Loucy (cell line): Measurements from ENCODE around the gene CGB3.
"Not testable (repeated sequence)": the region's sequence is repeated elsewhere in the genome, so short reads cannot be mapped to it uniquely, and the experiment has no call there.

Experiments
- H2AFZ ChIP-seq: fragments of 200-600 bp; sonication (generic); 2 replicates; pipeline ENCODE4 v1.6.0; 2016; ENCODE audit warnings: antibody characterized with exemption, mild to moderate bottlenecking, low read length, moderate library complexity
- H3F3A ChIP-seq: fragments of 200-600 bp; 2 replicates; pipeline ENCODE4 v1.6.0; 2016; ENCODE audit warnings: antibody characterized with exemption, low read depth, mild to moderate bottlenecking
- H3K27me3 ChIP-seq: fragments of 200-600 bp; sonication (generic); 2 replicates; pipeline ENCODE4 v1.6.1; 2014; ENCODE audit warnings: low read length, mild to moderate bottlenecking; ENCODE audit not compliant: insufficient read depth, poor library complexity, severe bottlenecking
- H3K36me3 ChIP-seq: fragments of 200-600 bp; sonication (generic); 2 replicates; pipeline ENCODE4 v1.6.1; 2016; ENCODE audit warnings: low read length; ENCODE audit not compliant: insufficient read depth
- H3K4me1 ChIP-seq: fragments of 200-600 bp; sonication (generic); 2 replicates; pipeline ENCODE4 v1.5.1; 2014; ENCODE audit warnings: low read length, mild to moderate bottlenecking; ENCODE audit not compliant: insufficient read depth, poor library complexity, severe bottlenecking
- H3K4me2 ChIP-seq: fragments of 200-600 bp; sonication (generic); 2 replicates; pipeline ENCODE4 v1.6.0; 2014; ENCODE audit warnings: antibody characterized with exemption, low read length, low read depth, mild to moderate bottlenecking; ENCODE audit not compliant: poor library complexity, severe bottlenecking
- H3K4me3 ChIP-seq: fragments of 200-600 bp; sonication (generic); 2 replicates; pipeline ENCODE4 v1.5.1; 2014; ENCODE audit warnings: low read length, mild to moderate bottlenecking, mixed read lengths; ENCODE audit not compliant: poor library complexity, severe bottlenecking
- H3K79me2 ChIP-seq: fragments of 200-600 bp; sonication (generic); 2 replicates; pipeline ENCODE4 v1.6.1; 2014; ENCODE audit warnings: low read length; ENCODE audit not compliant: insufficient read depth
- H3K9ac ChIP-seq: fragments of 200-600 bp; sonication (generic); 2 replicates; pipeline ENCODE4 v1.6.0; 2014; ENCODE audit warnings: mild to moderate bottlenecking, low read depth, low read length, moderate library complexity; ENCODE audit not compliant: poor library complexity, severe bottlenecking
- H3K9me2 ChIP-seq: fragments of 200-600 bp; sonication (generic); replicated peaks from 2 replicates; pipeline ENCODE4 v1.6.1; 2016; ENCODE audit warnings: low read depth, low read length, mixed read lengths
- H3K9me3 ChIP-seq: fragments of 200-600 bp; sonication (generic); 2 replicates; pipeline ENCODE4 v1.6.1; 2014; ENCODE audit warnings: mild to moderate bottlenecking, antibody characterized with exemption, low read length, low read depth; ENCODE audit not compliant: insufficient read depth
- H4K20me1 ChIP-seq: fragments of 200-600 bp; sonication (generic); 2 replicates; pipeline ENCODE4 v1.6.0; 2014; ENCODE audit warnings: antibody characterized with exemption, low read length, mild to moderate bottlenecking; ENCODE audit not compliant: insufficient read depth, poor library complexity, severe bottlenecking
- EZH2phosphoT487 ChIP-seq: fragments of 200-600 bp; IDR thresholded peaks from 2 replicates; pipeline ENCODE4 v1.6.1; 2018; ENCODE audit warnings: antibody characterized with exemption, mild to moderate bottlenecking, moderate library complexity, borderline replicate concordance
- TF ChIP-seq, protein P1 (sequence below): fragments of 200-600 bp; sonication (generic); conservative IDR thresholded peaks from 2 replicates; pipeline ENCODE4 v1.5.1; 2014; ENCODE audit warnings: mild to moderate bottlenecking, antibody characterized with exemption, low read length

The CGB3 gene

DNA sequence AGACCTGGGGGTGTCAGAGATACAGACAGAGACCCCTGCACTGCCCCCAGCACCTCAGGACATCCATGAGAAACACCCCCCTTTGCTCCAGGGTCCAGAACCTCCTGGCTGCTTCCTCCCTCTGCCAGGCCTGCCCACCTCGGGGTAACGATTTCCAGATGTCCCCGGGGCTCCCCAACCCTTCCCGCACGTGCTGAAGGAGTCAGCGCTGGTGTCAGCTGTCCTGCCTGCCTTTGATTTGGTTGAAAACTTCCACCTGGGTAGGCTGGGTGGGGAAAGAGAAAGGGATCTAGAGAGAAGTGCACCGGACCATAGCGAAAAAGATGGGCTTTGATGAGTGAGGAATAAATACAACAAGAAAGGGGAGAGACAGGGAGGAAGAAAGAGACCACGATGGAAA is 34.9 kb upstream of the CGB3 start:
- Histone ChIP-seq H3K4me1 (no peaks in the 10 kb centered on the region), H4K20me1 (no peaks in the 10 kb centered on the region), H3K9me3 (no peaks in the 10 kb centered on the region), H3F3A (no peaks in the 10 kb centered on the region), H3K4me3 (no peak overlapping the region), H3K27me3 (no peaks in the 10 kb centered on the region), H3K79me2 (no peaks in the 10 kb centered on the region), H3K9ac (no peak overlapping the region), H3K36me3 (no peaks in the 10 kb centered on the region), H2AFZ (no peak overlapping the region), H3K4me2 (no peak overlapping the region), H3K9me2 (no peaks in the 10 kb centered on the region)
- no peak for TF ChIP-seq EZH2phosphoT487
- TF ChIP-seq, protein P1, sequence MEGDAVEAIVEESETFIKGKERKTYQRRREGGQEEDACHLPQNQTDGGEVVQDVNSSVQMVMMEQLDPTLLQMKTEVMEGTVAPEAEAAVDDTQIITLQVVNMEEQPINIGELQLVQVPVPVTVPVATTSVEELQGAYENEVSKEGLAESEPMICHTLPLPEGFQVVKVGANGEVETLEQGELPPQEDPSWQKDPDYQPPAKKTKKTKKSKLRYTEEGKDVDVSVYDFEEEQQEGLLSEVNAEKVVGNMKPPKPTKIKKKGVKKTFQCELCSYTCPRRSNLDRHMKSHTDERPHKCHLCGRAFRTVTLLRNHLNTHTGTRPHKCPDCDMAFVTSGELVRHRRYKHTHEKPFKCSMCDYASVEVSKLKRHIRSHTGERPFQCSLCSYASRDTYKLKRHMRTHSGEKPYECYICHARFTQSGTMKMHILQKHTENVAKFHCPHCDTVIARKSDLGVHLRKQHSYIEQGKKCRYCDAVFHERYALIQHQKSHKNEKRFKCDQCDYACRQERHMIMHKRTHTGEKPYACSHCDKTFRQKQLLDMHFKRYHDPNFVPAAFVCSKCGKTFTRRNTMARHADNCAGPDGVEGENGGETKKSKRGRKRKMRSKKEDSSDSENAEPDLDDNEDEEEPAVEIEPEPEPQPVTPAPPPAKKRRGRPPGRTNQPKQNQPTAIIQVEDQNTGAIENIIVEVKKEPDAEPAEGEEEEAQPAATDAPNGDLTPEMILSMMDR, result no peak

DNA sequence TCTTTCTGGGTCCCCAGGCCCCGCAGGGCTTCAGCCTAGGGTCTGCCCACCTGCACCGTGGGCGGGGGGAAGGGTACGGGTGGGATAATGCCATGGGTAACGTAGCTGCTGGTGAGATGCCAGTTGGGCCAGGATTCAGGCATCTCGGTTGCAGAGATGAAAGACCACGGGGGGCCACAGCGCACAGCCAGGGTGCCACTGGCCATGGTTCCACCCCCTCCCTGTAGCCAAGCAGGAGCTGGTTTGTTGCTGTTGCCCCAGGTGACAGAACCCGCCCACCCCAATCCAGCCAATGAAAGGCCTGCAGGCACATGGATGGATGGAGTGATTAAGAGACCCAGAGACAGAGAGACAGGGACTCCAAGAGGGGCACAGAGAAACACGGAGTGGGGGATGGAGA is 34.4 kb upstream of the CGB3 start:
- Histone ChIP-seq H3F3A (no peaks in the 10 kb centered on the region), H3K9me3 (no peaks in the 10 kb centered on the region), H4K20me1 (no peaks in the 10 kb centered on the region), H3K4me3 (no peak overlapping the region), H3K27me3 (no peaks in the 10 kb centered on the region), H3K79me2 (no peaks in the 10 kb centered on the region), H3K9ac (no peak overlapping the region), H3K9me2 (no peaks in the 10 kb centered on the region), H3K4me1 (no peaks in the 10 kb centered on the region), H3K4me2 (no peak overlapping the region), H3K36me3 (no peaks in the 10 kb centered on the region), H2AFZ (no peak overlapping the region)
- TF ChIP-seq, protein P1, result no peak
- no peak for TF ChIP-seq EZH2phosphoT487

DNA sequence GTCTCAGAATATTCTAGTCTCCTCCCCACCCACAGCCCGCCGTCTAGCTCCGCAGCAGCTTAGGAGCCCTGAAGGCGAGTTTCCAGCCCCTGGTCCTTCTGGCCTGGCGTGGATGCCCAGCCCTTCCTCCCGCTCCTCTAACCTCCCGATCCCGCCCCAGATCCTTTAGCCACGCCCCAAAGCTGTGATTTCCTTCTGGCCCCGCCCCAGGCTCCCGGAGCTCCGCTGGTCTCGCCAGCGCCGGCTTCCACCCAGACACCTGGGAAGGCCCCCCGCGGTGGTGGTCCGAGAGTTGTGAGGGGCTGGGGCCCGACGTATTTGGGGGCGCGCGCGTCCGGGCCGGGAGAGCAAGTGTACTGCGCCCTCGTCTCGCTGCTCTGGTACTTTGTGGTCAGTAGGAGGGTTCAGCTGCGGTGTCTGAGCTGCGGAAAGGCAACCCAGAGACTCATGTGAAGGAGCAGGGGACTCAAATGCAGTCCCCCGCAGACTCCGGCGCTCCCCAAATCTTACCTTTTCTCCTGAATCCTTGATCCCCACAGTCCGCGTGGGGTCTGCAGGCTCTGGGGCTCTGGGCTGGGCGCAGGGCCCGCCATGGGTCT is 33.6 kb upstream of the CGB3 start, which contains the start of gene CGB7:
Gene CGB7, minus strand, starts transcription at position 114 of the 599 bp plus-strand sequence. CDS start 2,374 bp downstream, outside the sequence.
- Histone ChIP-seq H3K79me2 (no peaks in the 10 kb centered on the region), H3K9me2 (no peaks in the 10 kb centered on the region), H4K20me1 (no peaks in the 10 kb centered on the region), H3F3A (no peaks in the 10 kb centered on the region), H3K4me3 (no peak within 1 kb of the TSS), H3K4me2 (no peak within 1 kb of the TSS), H3K27me3 (no peaks in the 10 kb centered on the region), H3K36me3 (no peaks in the 10 kb centered on the region), H2AFZ (no peak within 1 kb of the TSS), H3K9me3 (no peaks in the 10 kb centered on the region), H3K4me1 (no peaks in the 10 kb centered on the region), H3K9ac (no peak within 1 kb of the TSS)
- no peak for TF ChIP-seq EZH2phosphoT487
- TF ChIP-seq, protein P1, result no peak

- not testable (repeated sequence) for H4K20me1 ChIP-seq, H3K4me2 ChIP-seq, H3K9me2 ChIP-seq, H3F3A ChIP-seq, H3K4me1 ChIP-seq, H3K4me3 ChIP-seq, H3K27me3 ChIP-seq, H3K79me2 ChIP-seq, H3K9ac ChIP-seq, H2AFZ ChIP-seq, H3K9me3 ChIP-seq, H3K36me3 ChIP-seq
Observed at GRCh38 chr19:49056902-49057596, 32.9 kb upstream of the CGB3 start.
